ENCODE data around the gene GNE. TPM values are rescaled to one million over a fixed set of nuclear protein-coding genes. Genes with fewer than 3 reads are reported as not detected.
"Not testable (repeated sequence)": the region's sequence is repeated elsewhere in the genome, so short reads cannot be mapped to it uniquely, and the experiment has no call there.

Gene GNE
- total RNA-seq, 1 experiment from 2014 or later, result 20.6 TPM

GRCh38 chr9:36177571-36177970, 80.7 kb downstream of the GNE start:
- Histone ChIP-seq H3K4me3 (ENCODE audit: low read depth, low read length, poor library complexity, severe bottlenecking) (no peak overlapping the region), H3K27ac (ENCODE audit: low read depth, low read length, poor library complexity, severe bottlenecking) (no peak overlapping the region), H3K4me1 (ENCODE audit: insufficient read depth, low read length, poor library complexity, severe bottlenecking) (no peaks in the 10 kb centered on the region), H3K27me3 (replicated peaks; ENCODE audit: insufficient read depth, low read depth, low read length, poor library complexity) (no peaks in the 10 kb centered on the region), H3K36me3 (ENCODE audit: insufficient read depth, low read length, poor library complexity, severe bottlenecking) (no peaks in the 10 kb centered on the region), H3K9me3 (ENCODE audit: low read depth, low read length, poor library complexity, severe bottlenecking) (no peaks in the 10 kb centered on the region)
- intact Hi-C loops (cut with micrococcal nuclease; ENCODE audit: unreplicated experiment), result no loop called here
- POLR2A ChIA-PET (ENCODE audit: low non-redundant PET), result no interaction called here
- DNase-seq (ENCODE audit: low spot score), result no peak
- BruUV-seq (replicated peaks), result no TSS peak
- CTCF ChIA-PET, result no interaction called here
- TF ChIP-seq CTCF (conservative IDR thresholded peaks at IDR 0.05; ENCODE audit: low read depth, low read length), result no peak
- TF ChIP-seq EZH2 (IDR thresholded peaks at IDR 0.05; ENCODE audit: borderline replicate concordance, low read depth, low read length, poor library complexity, severe bottlenecking), result no peak

GRCh38 chr9:36176496-36176895, 81.8 kb downstream of the GNE start:
- CTCF ChIA-PET; intact Hi-C loops (cut with micrococcal nuclease; ENCODE audit: unreplicated experiment): not testable (repeated sequence)

GRCh38 chr9:36175209-36175608, 83.0 kb downstream of the GNE start:
- BruUV-seq (replicated peaks); H3K4me1 ChIP-seq (ENCODE audit: insufficient read depth, low read length, poor library complexity, severe bottlenecking); H3K27me3 ChIP-seq (replicated peaks; ENCODE audit: insufficient read depth, low read depth, low read length, poor library complexity); POLR2A ChIA-PET (ENCODE audit: low non-redundant PET); H3K27ac ChIP-seq (ENCODE audit: low read depth, low read length, poor library complexity, severe bottlenecking); H3K9me3 ChIP-seq (ENCODE audit: low read depth, low read length, poor library complexity, severe bottlenecking); CTCF ChIA-PET; H3K4me3 ChIP-seq (ENCODE audit: low read depth, low read length, poor library complexity, severe bottlenecking); DNase-seq (ENCODE audit: low spot score); intact Hi-C loops (cut with micrococcal nuclease; ENCODE audit: unreplicated experiment); H3K36me3 ChIP-seq (ENCODE audit: insufficient read depth, low read length, poor library complexity, severe bottlenecking): not testable (repeated sequence)

More at GRCh38 chr9:36176496-36176895, 81.8 kb downstream of the GNE start:
- BruUV-seq (replicated peaks); H3K9me3 ChIP-seq (ENCODE audit: low read depth, low read length, poor library complexity, severe bottlenecking); H3K4me3 ChIP-seq (ENCODE audit: low read depth, low read length, poor library complexity, severe bottlenecking); POLR2A ChIA-PET (ENCODE audit: low non-redundant PET); H3K27me3 ChIP-seq (replicated peaks; ENCODE audit: insufficient read depth, low read depth, low read length, poor library complexity); H3K27ac ChIP-seq (ENCODE audit: low read depth, low read length, poor library complexity, severe bottlenecking); DNase-seq (ENCODE audit: low spot score); H3K36me3 ChIP-seq (ENCODE audit: insufficient read depth, low read length, poor library complexity, severe bottlenecking); H3K4me1 ChIP-seq (ENCODE audit: insufficient read depth, low read length, poor library complexity, severe bottlenecking): not testable (repeated sequence)

GRCh38 chr9:36174731-36175130, 83.5 kb downstream of the GNE start:
- BruUV-seq (replicated peaks), result no TSS peak
- Histone ChIP-seq H3K27me3 (replicated peaks; ENCODE audit: insufficient read depth, low read depth, low read length, poor library complexity) (no peaks in the 10 kb centered on the region), H3K27ac (ENCODE audit: low read depth, low read length, poor library complexity, severe bottlenecking) (no peak overlapping the region), H3K4me3 (ENCODE audit: low read depth, low read length, poor library complexity, severe bottlenecking) (no peak overlapping the region), H3K4me1 (ENCODE audit: insufficient read depth, low read length, poor library complexity, severe bottlenecking) (no peaks in the 10 kb centered on the region), H3K36me3 (ENCODE audit: insufficient read depth, low read length, poor library complexity, severe bottlenecking) (no peaks in the 10 kb centered on the region), H3K9me3 (ENCODE audit: low read depth, low read length, poor library complexity, severe bottlenecking) (no peaks in the 10 kb centered on the region)
- TF ChIP-seq EZH2 (IDR thresholded peaks at IDR 0.05; ENCODE audit: borderline replicate concordance, low read depth, low read length, poor library complexity, severe bottlenecking), result no peak
- no peak for TF ChIP-seq CTCF (conservative IDR thresholded peaks at IDR 0.05; ENCODE audit: low read depth, low read length)
- POLR2A ChIA-PET (ENCODE audit: low non-redundant PET), result no interaction called here
- CTCF ChIA-PET, result no interaction called here
- DNase-seq (ENCODE audit: low spot score), result no peak
- intact Hi-C loops (cut with micrococcal nuclease; ENCODE audit: unreplicated experiment), result no loop called here

Data from A673 (cell line).